BLaER1 treated with 17β-estradiol and CSF1 and Interleukin-3, amounts not matched to agents 10 nM and 100 nM (cell line): ENCODE results near the gene WWOX.

Experiments
- H3K27ac ChIP-seq, 11 experiments: shearing (Covaris generic); formaldehyde crosslinking; 2 replicates each; pipeline ENCODE4 v1.8.1; 2022
- H3K27me3 ChIP-seq, 11 experiments: shearing (Covaris generic); formaldehyde crosslinking; 2 replicates each; pipeline ENCODE4 v1.8.1; 2022
- H3K36me3 ChIP-seq, 11 experiments: shearing (Covaris generic); formaldehyde crosslinking; 2 replicates each; pipeline ENCODE4 v1.8.1; 2022
- H3K4me1 ChIP-seq, 10 experiments: shearing (Covaris generic); formaldehyde crosslinking; 2 replicates each; pipeline ENCODE4 v1.8.1; 2022
- H3K4me2 ChIP-seq, 11 experiments: shearing (Covaris generic); formaldehyde crosslinking; 2 replicates each; pipeline ENCODE4 v1.8.1; 2022
- H3K4me3 ChIP-seq, 10 experiments: shearing (Covaris generic); formaldehyde crosslinking; 2 replicates each; pipeline ENCODE4 v1.8.1; 2022
- H3K9ac ChIP-seq, 11 experiments: shearing (Covaris generic); formaldehyde crosslinking; 2 replicates each; pipeline ENCODE4 v1.8.1; 2022
- H3K9me3 ChIP-seq, 11 experiments: shearing (Covaris generic); formaldehyde crosslinking; replicated peaks in 1 of 11; 2 replicates each; pipeline ENCODE4 v1.8.1; 2022
- H4K20me1 ChIP-seq, 11 experiments: shearing (Covaris generic); formaldehyde crosslinking; 2 replicates each; pipeline ENCODE4 v1.8.1; 2022
- Cebpa-rat ChIP-seq, 11 experiments: shearing (Covaris generic); IDR thresholded peaks; 2 replicates each; pipeline ENCODE4 v1.8.1; 2022

The WWOX gene

GRCh38 chr16:79079656-79080420, 980.4 kb downstream of the WWOX start:
- H3K4me3 ChIP-seq = no peak overlapping the region
- no peaks in the 10 kb centered on the region for H3K9me3 ChIP-seq
- H4K20me1 ChIP-seq = no peaks in the 10 kb centered on the region
- no peak for TF ChIP-seq Cebpa-rat (IDR thresholded peaks at IDR 0.05)
- H3K9ac ChIP-seq = no peak overlapping the region
- peaks cover 3 to 28% (median 18%) of the 10 kb centered on the region in 10 experiments; a peak in 18 of 20 replicates for H3K4me1 ChIP-seq
- H3K4me2 ChIP-seq = no peak overlapping the region
- no peak overlapping the region for H3K27ac ChIP-seq
- peaks cover 0 to 5% (median 0%) of the 10 kb centered on the region in 11 experiments; a peak in 1 of 22 replicates for H3K27me3 ChIP-seq
- no peaks in the 10 kb centered on the region for H3K36me3 ChIP-seq

GRCh38 chr16:79081297-79082066, 982.0 kb downstream of the WWOX start:
- Histone ChIP-seq H3K4me3 (no peak overlapping the region), H3K4me2 (peak overlapping the region in 8 of 11 experiments; percentile 7 to 57 (median 40); a peak in 13 of 22 replicates), H3K27ac (no peak overlapping the region), H3K36me3 (no peaks in the 10 kb centered on the region), H3K9ac (no peak overlapping the region), H3K27me3 (peaks cover 0 to 8% (median 0%) of the 10 kb centered on the region in 11 experiments; a peak in 3 of 22 replicates), H4K20me1 (0 out of 22 replicates have a peak, but pooled peaks cover 0 to under 1% (median 0%) of the 10 kb centered on the region in 11 experiments), H3K4me1 (peaks cover 3 to 28% (median 19%) of the 10 kb centered on the region in 10 experiments; a peak in 18 of 20 replicates), H3K9me3 (no peaks in the 10 kb centered on the region)
- no peak for TF ChIP-seq Cebpa-rat (IDR thresholded peaks at IDR 0.05)

GRCh38 chr16:79082970-79083369, 983.5 kb downstream of the WWOX start:
- no peak for TF ChIP-seq Cebpa-rat (IDR thresholded peaks at IDR 0.05)

GRCh38 chr16:79083508-79084299, 984.2 kb downstream of the WWOX start:
- H3K4me3 ChIP-seq = no peak overlapping the region
- H3K27me3 ChIP-seq = peaks cover 0 to 31% (median 7%) of the 10 kb centered on the region in 11 experiments; a peak in 9 of 22 replicates
- no peak overlapping the region for H3K9ac ChIP-seq
- H3K27ac ChIP-seq = no peak overlapping the region
- peak overlapping the region in 7 of 11 experiments; percentile 2 to 58 (median 19); a peak in 10 of 22 replicates for H3K4me2 ChIP-seq
- TF ChIP-seq Cebpa-rat (IDR thresholded peaks at IDR 0.05) = no peak
- 0 out of 22 replicates have a peak, but pooled peaks cover 0 to 9% (median 0%) of the 10 kb centered on the region in 11 experiments for H4K20me1 ChIP-seq
- peaks cover 3 to 25% (median 18%) of the 10 kb centered on the region in 10 experiments; a peak in 17 of 20 replicates for H3K4me1 ChIP-seq
- H3K9me3 ChIP-seq = no peaks in the 10 kb centered on the region
- no peaks in the 10 kb centered on the region for H3K36me3 ChIP-seq

More at GRCh38 chr16:79082970-79083369, 983.5 kb downstream of the WWOX start:
- H3K27me3 ChIP-seq = peaks cover 0 to 23% (median under 1%) of the 10 kb centered on the region in 11 experiments; a peak in 8 of 22 replicates
- no peaks in the 10 kb centered on the region for H3K36me3 ChIP-seq
- H3K4me3 ChIP-seq = no peak overlapping the region
- no peak overlapping the region for H3K9ac ChIP-seq
- H3K4me1 ChIP-seq = peaks cover 3 to 21% (median 18%) of the 10 kb centered on the region in 10 experiments; a peak in 18 of 20 replicates
- H3K9me3 ChIP-seq = no peaks in the 10 kb centered on the region
- no peak overlapping the region for H3K27ac ChIP-seq
- 0 out of 22 replicates have a peak, but pooled peaks cover 0 to 9% (median 0%) of the 10 kb centered on the region in 11 experiments for H4K20me1 ChIP-seq
- H3K4me2 ChIP-seq = peak overlapping the region in 3 of 11 experiments; percentile 19 to 58 (median 40); a peak in 4 of 22 replicates

GRCh38 chr16:79088971-79089370, 989.5 kb downstream of the WWOX start:
- Histone ChIP-seq H3K9ac (no peak overlapping the region), H3K27me3 (peaks cover 0 to 54% (median 17%) of the 10 kb centered on the region in 11 experiments; a peak in 11 of 22 replicates), H3K4me1 (peaks cover 48 to 63% (median 56%) of the 10 kb centered on the region in 10 experiments), H3K4me3 (no peak overlapping the region), H3K4me2 (peak overlapping the region in 10 of 11 experiments; percentile 86 to 98 (median 92); a peak in 19 of 22 replicates), H4K20me1 (peaks cover 0 to 26% (median 7%) of the 10 kb centered on the region in 11 experiments; a peak in 7 of 22 replicates), H3K36me3 (no peaks in the 10 kb centered on the region), H3K9me3 (no peaks in the 10 kb centered on the region), H3K27ac (peak overlapping the region in 3 of 11 experiments; percentile 58 to 77 (median 61); a peak in 6 of 22 replicates)
- no peak for TF ChIP-seq Cebpa-rat (IDR thresholded peaks at IDR 0.05)

- H3K4me3 ChIP-seq = peak overlapping the region; percentile 23 to 60 (median 40); a peak in 15 of 20 replicates
These were observed 990.4 kb downstream of the WWOX start for GRCh38 chr16:79089735-79090284.

GRCh38 chr16:79090966-79091365, 991.5 kb downstream of the WWOX start:
- H3K4me1 ChIP-seq = peaks cover 62 to 70% (median 67%) of the 10 kb centered on the region in 10 experiments
- no peaks in the 10 kb centered on the region for H3K9me3 ChIP-seq
- peak overlapping the region; percentile 86 to 98 (median 91) for H3K4me2 ChIP-seq
- peak overlapping the region; percentile 7 to 60 (median 35); a peak in 14 of 20 replicates for H3K4me3 ChIP-seq
- peaks cover 0 to 71% (median 26%) of the 10 kb centered on the region in 11 experiments; a peak in 15 of 22 replicates for H3K27me3 ChIP-seq
- H4K20me1 ChIP-seq = peaks cover 0 to 32% (median 7%) of the 10 kb centered on the region in 11 experiments; a peak in 7 of 22 replicates
- no peak for TF ChIP-seq Cebpa-rat (IDR thresholded peaks at IDR 0.05)
- no peaks in the 10 kb centered on the region for H3K36me3 ChIP-seq
- H3K9ac ChIP-seq = peak overlapping the region in 6 of 11 experiments; percentile 19 to 48 (median 26); a peak in 7 of 22 replicates
- H3K27ac ChIP-seq = peak overlapping the region in 8 of 11 experiments; percentile 15 to 77 (median 61); a peak in 13 of 22 replicates

More at GRCh38 chr16:79089735-79090284, 990.4 kb downstream of the WWOX start:
- peaks cover 53 to 66% (median 61%) of the 10 kb centered on the region in 10 experiments for H3K4me1 ChIP-seq
- H3K9ac ChIP-seq = peak overlapping the region in 9 of 11 experiments; percentile 8 to 64 (median 38); a peak in 15 of 22 replicates
- H3K9me3 ChIP-seq = no peaks in the 10 kb centered on the region
- TF ChIP-seq Cebpa-rat (IDR thresholded peaks at IDR 0.05) = no peak
- H3K36me3 ChIP-seq = no peaks in the 10 kb centered on the region
- peak overlapping the region in 9 of 11 experiments; percentile 23 to 77 (median 61); a peak in 18 of 22 replicates for H3K27ac ChIP-seq
- H4K20me1 ChIP-seq = peaks cover 0 to 32% (median 7%) of the 10 kb centered on the region in 11 experiments; a peak in 7 of 22 replicates
- peaks cover 0 to 59% (median 20%) of the 10 kb centered on the region in 11 experiments; a peak in 13 of 22 replicates for H3K27me3 ChIP-seq
- H3K4me2 ChIP-seq = peak overlapping the region; percentile 86 to 98 (median 91)
